Measurements from ENCODE around the gene C6.
"Not testable (repeated sequence)": the region's sequence is repeated elsewhere in the genome, so short reads cannot be mapped to it uniquely, and the experiment has no call there.

The C6 gene

DNA sequence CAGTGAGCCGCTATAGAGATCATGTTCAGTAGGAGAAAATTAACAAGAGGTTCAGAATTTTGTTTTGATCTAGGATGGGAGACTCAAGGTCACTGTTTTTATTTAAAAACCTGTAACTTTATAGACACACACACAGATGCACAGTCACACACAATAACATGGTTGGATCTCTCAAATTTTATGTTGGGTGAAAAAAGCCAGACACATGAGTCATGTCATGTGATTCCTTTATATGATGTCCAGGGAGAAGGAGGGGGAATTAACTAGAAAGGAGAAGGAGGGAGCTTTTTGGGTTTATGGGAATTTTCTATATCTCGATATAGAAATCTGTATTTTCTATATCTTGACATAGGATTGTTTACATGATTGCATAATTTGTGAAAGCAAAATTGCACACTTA, 17.1 kb downstream of the C6 start:
- DNase-seq, result no peak

DNA sequence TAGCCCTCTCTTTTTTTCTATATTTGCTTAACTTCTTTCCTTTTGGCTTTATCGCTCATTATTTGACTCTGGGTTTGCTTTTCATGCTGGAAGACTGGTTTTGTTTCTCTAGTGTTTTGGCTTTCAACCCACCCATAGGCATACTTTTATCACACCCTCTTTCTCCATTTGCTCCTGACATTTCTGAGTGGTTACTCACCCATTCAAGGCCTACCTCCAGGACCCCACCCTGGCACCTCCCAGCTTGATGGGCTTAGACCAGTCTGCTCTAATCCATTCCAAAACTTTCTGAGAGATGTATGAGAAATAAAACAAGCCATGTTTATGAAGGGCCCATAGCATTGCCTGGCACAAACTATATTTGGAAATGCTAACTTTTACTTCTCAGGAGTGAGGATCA, 18.1 kb downstream of the C6 start:
- DNase-seq, result no peak

DNA sequence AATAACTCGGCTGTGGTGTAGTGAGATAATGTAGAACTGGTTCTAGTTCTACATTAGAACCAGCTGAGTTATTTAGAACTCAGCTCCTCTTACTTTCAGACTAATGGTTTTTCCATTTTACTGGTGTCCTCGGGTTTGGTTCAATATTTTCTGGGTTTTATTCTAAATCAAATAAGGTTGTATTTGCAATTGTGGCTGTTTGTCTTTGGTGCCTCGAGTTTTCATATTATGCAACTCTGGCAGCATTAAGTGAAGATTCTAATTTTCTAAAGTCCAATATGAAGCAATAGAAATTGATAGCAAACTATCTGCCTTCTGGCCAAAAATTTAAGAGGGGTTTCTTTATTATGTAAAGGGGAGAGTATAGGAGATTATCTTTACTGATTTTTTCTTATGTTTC, 19.0 kb downstream of the C6 start:
- DNase-seq, result no peak

DNA sequence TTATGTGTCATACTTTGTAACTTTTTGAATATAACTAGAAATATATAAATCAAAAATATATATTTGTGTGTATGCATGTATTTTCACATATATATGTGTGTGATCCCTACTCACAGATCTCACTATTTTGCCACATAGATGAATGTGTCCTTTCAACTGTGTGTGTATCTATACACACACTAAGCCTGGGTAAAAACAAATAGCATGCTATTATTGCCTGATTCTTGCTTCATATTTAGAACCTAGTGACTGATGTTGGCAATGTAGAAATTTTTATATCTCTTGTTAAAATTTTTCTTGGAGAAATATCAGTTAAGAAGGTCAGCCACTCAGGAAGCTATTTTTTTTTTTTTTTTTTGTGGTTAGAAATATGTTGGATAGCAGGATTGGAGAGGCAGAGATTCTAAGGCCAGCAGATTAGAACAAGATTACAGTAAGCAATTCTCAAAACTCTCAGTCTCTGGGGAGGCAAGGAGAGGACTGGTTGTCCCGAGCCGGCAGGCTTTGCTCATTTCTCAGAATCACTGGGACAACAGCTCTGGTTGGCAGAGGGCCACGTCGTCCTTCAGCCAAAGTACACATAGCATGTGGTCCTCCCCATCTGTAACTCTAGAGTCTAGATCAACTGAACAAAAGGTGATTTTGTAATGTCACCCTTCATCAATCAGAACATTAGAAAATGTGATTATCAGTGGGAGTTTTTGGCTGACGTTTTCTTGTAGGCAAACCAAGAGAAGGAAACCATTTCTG, 19.7 kb downstream of the C6 start:
- peak; percentile 98 for DNase-seq

DNA sequence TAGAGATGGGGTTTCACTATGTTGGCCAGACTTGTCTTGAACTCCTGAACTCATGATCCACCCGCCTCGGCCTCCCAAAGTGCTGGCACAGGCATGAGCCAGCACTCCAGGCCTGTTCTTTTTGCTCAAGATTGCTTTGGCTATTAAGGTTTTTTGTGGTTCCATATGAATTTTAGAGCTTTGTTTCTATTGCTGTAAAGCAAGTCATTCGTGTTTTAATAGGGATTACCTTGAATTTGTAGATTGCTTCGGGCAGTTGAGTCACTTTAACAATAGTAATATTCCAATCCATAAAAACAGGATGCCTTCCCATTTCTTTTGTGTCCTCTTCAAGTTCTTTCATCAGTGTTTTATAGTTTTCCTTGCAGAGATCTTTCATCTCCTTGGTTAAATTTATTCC, 22.1 kb downstream of the C6 start:
- no peak for DNase-seq

DNA sequence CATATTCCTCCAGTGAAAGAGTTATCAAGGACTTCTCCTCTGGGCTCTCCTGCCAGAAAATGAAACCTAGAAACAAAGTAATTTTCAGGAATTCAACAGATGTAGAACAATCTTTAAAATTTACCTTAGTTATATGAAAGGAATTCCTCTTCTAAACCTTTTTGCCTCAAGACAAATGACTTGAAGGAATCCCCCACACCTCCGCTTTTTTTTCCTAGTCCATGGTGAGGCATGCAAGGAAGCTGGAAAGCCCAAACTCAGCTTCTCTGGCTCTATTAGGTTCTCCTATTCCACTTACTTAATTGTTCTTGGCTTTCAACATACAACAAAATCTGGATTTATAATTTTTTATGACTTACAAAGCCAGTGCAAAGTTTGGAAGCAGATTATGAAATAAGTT, 27.2 kb downstream of the C6 start:
- DNase-seq, result no peak

DNA sequence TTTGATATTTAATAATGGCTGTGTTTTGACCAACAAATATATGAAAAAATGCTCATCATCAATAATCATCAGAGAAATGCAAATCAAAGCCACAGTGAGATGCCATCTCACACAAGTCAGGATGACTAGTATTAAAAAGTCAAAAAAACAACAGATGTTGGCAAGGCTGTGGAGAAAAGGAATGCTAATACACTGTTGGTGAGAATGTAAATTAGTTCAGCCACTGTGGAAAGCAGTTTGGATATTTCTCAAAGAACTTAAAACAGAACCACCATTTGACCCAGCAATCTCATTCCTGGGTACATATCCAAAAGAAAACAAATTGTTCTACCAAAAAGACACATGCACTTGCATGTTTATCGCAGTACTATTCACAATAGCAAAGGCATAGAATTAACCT, 30.0 kb downstream of the C6 start:
- DNase-seq, result not testable (repeated sequence)

DNA sequence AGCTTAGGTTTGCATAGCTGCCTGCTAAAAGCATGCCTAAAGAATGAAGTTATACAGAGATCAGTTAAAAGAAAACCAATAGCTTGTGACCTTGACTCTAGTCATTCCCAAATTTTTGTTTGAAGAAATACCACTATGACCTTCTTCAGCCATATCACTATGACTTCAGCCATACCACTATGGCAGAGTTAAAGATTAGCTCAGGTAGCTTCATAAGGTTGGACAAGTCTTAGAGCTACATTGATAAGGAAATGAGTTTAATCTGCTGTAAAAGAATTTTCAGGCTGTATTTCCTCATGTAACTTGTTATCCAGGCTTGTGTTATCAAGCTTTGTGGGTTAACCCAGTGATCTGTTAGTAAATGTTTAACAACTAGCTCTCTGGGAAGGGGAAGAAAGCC, 30.7 kb downstream of the C6 start:
- DNase-seq, result no peak

DNA sequence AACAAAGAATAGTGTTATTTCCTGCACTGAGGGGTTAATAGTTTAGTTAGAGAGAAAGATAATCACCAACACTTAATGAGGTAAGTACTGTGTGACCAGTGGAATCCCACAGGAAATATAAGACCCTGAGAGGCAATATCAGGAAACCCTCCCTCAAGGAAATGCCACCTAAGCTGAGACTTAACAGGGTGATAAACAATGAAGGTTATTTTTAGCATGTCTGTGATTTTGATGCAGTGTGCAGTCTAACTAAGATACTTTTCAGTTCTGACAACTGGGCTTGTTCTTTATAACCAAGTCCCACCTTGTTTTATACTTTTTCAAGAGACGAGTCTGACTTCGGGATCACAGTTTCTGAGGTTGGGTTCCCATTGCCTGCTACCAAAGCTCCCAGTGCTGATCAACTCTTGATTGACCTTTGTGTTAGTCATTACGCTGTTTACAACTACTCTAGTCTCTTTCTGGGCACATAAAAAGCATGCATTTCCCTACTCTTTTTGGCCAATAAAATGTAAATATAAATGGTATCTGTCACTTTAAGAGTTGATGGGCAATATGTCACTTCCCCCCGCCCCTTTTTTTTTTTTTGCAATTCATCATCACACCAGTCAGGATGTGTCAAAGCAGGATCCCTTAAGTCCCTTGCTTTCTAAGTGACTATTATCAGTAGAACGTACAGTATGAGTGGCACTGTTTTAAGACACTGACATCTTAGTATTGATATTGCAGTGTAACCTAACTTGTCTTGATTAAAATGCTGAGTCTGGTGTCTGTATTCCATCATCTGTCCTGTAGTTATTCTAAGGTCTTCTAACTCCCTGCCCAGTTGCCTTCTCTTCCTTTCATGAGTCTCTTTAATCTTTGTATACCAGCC, 31.4 kb downstream of the C6 start:
- no peak for DNase-seq

DNA sequence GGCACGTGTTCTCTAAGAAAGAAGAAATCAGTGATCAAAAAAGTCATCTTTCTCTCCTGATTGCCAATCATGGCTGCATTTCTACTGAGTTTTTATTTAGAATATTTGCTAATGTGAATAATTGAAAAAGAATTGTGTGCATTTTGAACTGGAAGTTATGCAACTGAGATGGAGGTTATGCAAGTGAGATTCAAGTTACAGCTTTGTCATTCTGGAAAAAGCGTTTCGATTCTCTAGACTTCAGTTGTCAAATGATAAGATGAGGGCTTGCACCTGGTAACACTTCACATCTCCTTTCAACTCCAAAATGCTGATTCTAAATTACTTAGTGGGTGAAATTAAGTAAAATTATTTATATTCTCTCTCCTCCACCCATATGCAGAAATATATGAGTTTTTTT, 36.4 kb downstream of the C6 start:
- DNase-seq, result no peak

DNA sequence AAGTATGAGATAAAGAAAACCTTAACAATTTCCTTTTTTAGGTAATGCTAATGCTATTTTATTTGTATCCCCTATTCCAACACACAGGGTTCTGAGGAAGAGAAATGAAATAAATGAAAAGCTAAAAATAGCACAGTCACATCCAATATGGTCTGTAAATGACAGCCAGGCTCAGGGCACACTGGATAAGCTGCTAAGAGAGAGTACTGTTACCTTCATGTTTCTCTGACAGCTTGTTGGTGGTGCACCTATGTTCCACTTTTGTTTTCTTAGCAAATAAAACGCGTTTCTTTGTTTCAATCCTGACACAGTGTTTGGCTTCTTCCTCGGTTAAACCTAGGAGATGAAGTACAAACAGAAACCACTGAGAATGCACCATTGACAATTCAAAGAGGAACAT, 41.3 kb downstream of the C6 start:
- no peak for DNase-seq

DNA sequence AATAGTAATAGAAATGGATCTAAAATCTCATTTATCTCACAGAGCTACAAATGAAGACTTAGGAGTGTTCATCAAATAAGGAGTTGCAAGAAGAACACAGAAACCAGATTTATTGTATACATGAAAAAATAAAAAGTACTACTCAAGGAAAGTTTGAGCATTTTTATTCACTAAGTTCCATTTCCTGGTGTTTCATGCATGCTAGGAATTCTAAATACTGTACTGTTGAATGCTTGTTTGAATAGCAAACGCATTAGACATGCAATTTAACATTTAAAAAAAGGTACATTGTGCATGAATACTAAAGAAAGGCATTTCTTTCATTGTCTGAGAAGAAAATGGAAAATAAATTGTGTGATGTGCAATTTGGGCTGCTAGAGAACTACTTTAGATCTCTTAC, 52.1 kb downstream of the C6 start:
- DNase-seq, result no peak

DNA sequence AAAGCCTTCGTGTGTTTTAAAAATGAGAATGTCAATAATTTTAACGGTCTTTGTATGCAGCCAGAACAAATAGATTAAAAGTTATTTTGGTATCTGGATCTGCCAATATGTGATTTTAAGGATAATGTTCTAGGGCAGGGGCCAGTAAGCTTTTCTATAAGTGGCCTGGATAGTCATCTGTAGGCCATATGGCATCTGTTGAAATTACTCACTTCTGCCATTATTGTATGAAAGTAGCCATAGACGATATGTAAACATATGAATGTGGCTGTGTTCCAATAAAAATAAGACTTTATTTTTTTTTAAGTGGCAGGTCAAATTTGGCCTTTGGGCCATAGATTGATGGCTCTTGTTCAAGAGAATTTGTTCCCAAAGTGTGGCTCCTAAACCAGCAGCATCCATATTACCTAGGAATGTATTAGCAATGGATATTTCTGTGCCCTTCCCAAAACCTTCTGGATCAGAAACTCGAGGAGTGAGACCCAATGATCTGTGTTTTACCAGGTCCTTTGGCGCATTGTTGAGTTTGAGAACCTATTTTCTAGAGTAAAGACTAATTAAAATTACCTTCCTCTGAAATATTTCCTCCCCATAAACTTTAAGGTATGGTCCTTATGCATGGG, 55.9 kb downstream of the C6 start:
- peak; percentile 92 for DNase-seq

DNA sequence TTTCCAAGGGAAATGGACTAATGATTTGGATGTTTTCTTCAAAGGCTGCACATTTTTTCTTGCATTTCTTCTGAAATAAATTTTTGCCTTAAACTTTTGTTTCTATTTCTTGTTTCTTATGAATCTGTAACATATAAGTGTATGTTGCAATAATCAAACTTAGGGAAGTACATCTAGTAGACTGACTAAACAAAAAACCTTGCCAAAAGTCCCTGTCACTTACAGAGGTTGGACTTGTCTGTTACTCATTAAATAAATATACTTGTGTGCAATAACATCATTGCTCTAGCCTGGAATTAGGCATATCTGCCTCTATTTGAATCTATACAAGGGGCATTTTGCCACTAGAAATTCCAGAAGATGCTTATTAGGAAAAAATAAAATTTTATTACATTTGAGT, 56.6 kb downstream of the C6 start:
- DNase-seq, result peak; percentile 64

DNA sequence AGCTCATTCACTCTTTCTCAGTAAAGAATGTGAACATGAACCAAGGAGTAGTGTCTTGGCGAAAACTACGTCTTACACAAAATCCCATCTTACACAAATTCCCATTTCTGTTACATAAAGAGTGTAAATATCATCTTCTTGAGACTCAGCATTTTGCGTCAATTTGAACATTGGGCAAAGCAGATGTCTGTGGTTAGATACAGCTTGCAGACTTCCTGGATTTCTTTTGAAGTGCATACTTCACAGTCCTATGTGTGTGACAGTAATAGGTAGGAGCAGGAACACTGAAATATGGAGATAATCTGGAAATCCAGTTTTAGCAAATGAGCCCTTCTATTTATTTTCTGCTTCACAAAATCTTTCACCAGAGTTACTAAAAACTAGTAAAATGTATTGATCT, 58.8 kb downstream of the C6 start:
- no peak for DNase-seq

DNA sequence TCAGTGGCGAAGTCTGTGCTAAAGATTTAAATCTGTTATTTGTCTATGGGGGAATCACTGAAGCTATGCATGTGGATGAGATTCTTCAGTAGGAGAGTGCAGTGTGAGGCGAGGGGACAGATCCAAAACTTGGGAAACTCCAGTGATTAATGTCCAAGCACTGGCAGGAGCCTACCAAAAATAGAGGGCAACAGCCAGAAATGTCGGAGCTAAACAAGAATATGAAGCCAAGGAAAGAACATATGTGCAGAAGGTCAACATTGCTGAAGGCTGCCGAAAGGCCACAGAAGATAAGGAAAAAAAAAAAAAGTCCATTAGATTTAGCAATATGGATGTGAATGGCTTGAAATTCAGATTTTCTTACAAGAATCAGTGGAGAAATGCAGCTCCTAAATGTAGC, 61.8 kb downstream of the C6 start:
- DNase-seq, result no peak

DNA sequence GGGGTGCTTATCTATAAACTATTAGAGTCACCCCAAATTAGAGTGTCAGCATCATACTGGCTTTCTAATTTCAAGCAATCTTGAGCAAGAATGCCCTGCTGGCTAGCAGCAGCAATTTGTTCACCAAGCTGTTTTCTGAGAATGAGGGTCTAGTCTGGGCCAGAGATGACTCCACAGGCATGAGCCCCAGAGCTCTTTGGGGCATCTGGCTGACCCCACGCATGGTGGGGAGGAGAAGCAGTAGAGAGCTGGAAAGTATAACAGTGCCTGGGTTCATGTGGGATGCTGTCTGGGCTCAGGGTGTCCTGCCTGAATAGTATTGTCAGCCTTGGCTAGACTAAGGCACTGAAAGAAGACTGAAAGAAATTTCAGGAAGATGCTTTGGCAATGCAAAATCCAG, 64.9 kb downstream of the C6 start:
- no peak for DNase-seq

DNA sequence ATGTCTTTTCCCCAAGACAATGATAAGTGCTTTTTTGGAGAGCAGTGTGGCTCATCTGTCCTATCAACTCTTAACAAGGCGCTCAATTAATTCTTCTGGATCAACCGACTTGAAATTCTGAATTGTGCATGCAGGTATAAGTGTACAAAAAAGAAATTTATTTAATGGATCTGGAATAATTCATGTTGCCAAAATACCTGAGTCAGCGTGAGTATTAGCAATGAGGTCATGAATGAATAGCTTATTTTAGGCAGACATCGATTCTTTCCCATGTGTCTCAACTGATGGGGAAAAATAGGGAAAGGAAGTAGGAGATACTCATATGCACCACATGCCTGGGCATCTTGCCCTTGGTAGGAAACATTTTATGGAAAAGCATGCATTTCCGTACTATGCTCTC, 68.0 kb downstream of the C6 start:
- DNase-seq, result no peak

DNA sequence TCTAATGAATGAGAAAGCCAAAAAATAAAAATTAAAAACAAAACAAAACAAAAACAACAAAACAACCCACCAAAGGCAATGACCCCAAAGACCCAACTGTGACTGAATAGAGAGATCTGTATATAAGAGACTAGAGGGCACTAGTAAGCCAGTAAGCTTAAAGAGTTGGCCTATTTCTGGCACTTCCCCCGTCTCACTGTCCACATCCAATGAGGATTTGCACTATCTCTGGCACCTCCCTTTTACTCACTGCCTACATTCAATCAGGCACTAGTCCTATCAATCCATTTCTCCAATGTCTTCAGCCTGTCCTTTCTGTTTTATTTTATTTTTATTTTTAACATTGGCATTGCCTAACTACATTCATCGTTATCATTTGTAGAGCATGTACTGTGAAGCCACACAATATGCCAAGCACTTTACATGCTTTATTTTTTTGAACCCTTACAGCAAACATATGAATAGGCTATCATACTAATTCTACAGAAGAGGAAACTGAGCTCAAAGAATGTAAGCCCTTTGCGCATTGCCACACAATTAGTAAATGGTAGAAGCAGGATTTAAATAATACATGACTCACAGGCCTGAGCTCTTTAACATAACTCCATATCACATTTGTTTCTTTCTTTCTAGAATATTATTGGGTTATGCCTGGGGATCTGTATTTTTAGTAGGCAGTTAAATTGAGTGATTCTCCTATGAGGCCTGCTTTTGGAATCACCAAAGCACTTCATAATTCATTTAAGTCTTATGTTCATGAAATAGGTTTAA, 70.0 kb downstream of the C6 start:
- no peak for DNase-seq

DNA sequence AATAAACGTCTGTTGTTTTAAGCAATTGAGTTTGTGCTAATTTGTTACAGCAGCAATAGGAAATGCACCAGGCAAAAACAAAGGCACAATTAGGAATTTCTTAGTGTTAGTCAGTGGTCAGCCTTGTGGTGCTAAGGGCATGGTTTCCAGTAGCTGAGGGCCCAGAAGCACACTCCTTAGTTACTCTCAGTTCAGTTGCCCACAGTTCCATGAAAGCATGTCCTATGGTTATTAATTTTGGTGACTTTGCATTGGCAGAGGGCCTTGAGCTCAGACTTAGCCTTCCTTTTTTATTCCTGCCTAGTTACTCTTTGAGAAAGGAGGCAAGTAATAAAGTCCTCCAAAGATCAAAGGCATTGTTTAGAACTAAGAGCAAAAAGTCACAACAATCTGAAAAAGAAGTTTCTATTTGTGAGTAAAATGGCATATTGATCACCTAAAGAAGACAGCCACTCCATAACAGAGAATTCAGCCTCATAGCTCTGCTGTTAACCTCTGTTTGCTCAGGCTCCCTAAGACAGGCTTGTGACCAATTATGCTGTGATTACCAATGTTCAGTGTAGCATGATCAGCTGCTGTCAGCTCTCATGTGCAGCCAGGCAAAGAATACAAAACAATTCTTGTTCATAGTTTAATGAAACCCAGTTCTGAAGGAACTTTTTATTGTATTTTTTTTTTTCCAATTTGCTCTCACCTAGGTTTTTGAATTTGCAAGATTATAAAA, 85.2 kb downstream of the C6 start:
- peak; percentile 34 for DNase-seq

DNA sequence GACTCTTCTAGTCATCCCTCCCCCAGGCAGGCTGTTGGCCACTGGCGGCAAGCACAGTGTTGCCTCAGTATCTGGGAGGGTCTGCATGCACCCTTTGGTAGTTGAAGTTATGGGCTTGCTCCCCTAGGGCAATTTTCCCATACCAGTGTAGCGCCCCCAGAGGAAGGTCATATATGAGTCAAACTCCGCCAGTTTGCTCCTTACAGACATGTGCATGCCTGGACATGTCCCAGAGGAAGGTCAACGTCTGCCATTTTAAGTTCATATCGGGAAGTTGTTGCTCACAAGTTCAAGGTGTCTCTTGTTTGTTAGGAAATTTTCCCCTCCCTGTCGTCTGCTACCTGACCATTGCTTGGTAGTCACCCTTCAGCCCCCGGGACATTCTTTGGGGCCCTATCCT, 90.9 kb downstream of the C6 start:
- no peak for DNase-seq

DNA sequence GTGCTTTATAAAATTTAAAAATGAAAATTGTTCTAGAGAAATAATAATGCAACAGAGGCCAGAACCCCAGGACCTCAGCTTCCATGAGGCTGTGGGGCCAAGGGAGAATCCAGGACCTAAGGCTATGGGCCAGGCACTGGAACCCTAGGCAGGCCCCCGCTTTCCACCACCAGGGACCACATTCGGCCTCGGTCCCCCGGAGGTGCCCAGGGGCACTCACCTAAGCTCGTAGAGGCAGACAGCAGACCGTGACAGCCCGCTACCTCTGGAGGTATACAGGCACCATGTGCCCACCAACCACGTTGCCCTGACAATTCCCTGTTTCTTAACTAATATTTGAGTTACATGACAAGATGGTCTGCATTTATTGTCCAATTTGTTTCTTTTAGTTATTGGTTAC, 92.7 kb downstream of the C6 start:
- no peak for DNase-seq

DNA sequence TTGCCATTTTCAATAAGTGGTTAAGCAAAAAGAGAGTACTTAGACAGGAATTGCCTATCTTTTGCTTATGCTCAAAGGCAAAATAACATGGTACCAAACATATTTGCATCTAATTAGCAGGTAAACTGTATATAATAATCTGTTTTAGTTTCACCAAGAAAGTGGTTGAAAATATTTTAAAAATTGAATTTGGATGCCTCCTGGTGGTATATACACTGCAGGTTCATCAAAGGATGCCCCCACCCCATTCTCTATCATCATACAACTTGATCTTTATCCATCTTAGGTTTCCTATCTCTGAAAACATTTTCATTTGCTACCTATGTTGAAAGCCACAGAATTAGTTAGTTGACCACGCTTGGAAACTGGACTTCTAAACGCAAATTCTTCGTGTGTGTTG, 95.2 kb downstream of the C6 start:
- no peak for DNase-seq
